OCI-LY7 (cell line): ENCODE measurements around the gene JPT2. TPM values are rescaled to one million over a fixed set of nuclear protein-coding genes. Genes with fewer than 3 reads are reported as not detected.

Source experiments
- BruUV-seq: library from RNA; stranded (reverse); fragments of 400-500 nt; replicated peaks from 2 replicates; lab custom pipeline; 2021; lab: Mats Ljungman, UMichigan
- CTCF ChIA-PET: fragments of 300-600 bp; sonication (Branson Sonifier 250); formaldehyde crosslinking; loops from one replicate; lab custom pipeline; 2022; ENCODE audit warnings: antibody characterized with exemption; ENCODE audit not compliant: unreplicated experiment; lab: Charles Lee
- POLR2A ChIA-PET: fragments of 300-600 bp; sonication (Branson Sonifier 250); formaldehyde crosslinking; loops from one replicate; lab custom pipeline; 2022; ENCODE audit warnings: antibody characterized with exemption; lab: Charles Lee
- DNase-seq: peaks from one replicate; pipeline ENCODE4 v3.0.0-alpha.2; 2015; ENCODE audit warnings: low spot score
- H2AFZ ChIP-seq: fragments of 200-600 bp; sonication (generic), shearing (Covaris generic); 2 replicates; pipeline ENCODE4 v1.6.1; 2014; ENCODE audit warnings: mild to moderate bottlenecking, antibody characterized with exemption, low read length, moderate library complexity
- H3K27ac ChIP-seq: fragments of 200-600 bp; sonication (generic); 2 replicates; pipeline ENCODE4 v1.5.1; 2014; ENCODE audit warnings: mixed run types, low read depth, mild to moderate bottlenecking, moderate library complexity, low read length, inconsistent platforms; ENCODE audit not compliant: poor library complexity, severe bottlenecking
- H3K36me3 ChIP-seq: fragments of 200-600 bp; sonication (generic); 2 replicates; pipeline ENCODE4 v1.6.1; 2014; ENCODE audit warnings: mild to moderate bottlenecking, antibody characterized with exemption, low read length, moderate library complexity, mixed read lengths; ENCODE audit not compliant: insufficient read depth
- H3K4me1 ChIP-seq: fragments of 200-600 bp; sonication (generic); 2 replicates; pipeline ENCODE4 v1.5.1; 2014; ENCODE audit warnings: mild to moderate bottlenecking, low read length; ENCODE audit not compliant: insufficient read depth, poor library complexity, severe bottlenecking
- H3K4me2 ChIP-seq: fragments of 200-600 bp; sonication (generic); 2 replicates; pipeline ENCODE4 v1.6.1; 2014; ENCODE audit warnings: mild to moderate bottlenecking, low read length
- H3K4me3 ChIP-seq: fragments of 200-600 bp; sonication (generic); 2 replicates; pipeline ENCODE4 v1.5.1; 2014; ENCODE audit warnings: mild to moderate bottlenecking, low read depth, low read length; ENCODE audit not compliant: poor library complexity, severe bottlenecking
- H3K79me2 ChIP-seq: fragments of 200-600 bp; sonication (generic); 2 replicates; pipeline ENCODE4 v1.6.1; 2016; ENCODE audit warnings: low read depth, mild to moderate bottlenecking, low read length, moderate library complexity, mixed read lengths; ENCODE audit not compliant: insufficient read depth
- H3K9me2 ChIP-seq: fragments of 200-600 bp; sonication (generic); 2 replicates; pipeline ENCODE4 v1.6.1; 2016; ENCODE audit warnings: mild to moderate bottlenecking, low read length, mixed read lengths; ENCODE audit not compliant: insufficient read depth
- H3K9me3 ChIP-seq: fragments of 200-600 bp; sonication (generic); 2 replicates; pipeline ENCODE4 v1.6.1; 2014; ENCODE audit warnings: mild to moderate bottlenecking, mixed run types, low read length, mixed read lengths
- H4K20me1 ChIP-seq: fragments of 200-600 bp; sonication (generic); 2 replicates; pipeline ENCODE4 v1.6.1; 2014; ENCODE audit warnings: mild to moderate bottlenecking, antibody characterized with exemption, low read length, moderate library complexity, mixed read lengths; ENCODE audit not compliant: insufficient read depth
- CTCF ChIP-seq: fragments of 200-600 bp; sonication (generic); conservative IDR thresholded peaks from 2 replicates; pipeline ENCODE4 v1.5.1; 2014; ENCODE audit warnings: mild to moderate bottlenecking, antibody characterized with exemption, low read length, moderate library complexity, mixed read lengths
- EZH2phosphoT487 ChIP-seq: fragments of 200-600 bp; sonication (generic); IDR thresholded peaks from 2 replicates; pipeline ENCODE4 v1.6.1; 2018; ENCODE audit warnings: low read depth, borderline replicate concordance, mild to moderate bottlenecking, mixed run types, antibody characterized with exemption, low read length, moderate library complexity, mixed read lengths
- intact Hi-C: fragments of 100-400 bp; cut with micrococcal nuclease; formaldehyde crosslinking; loops from one replicate; pipeline ENCODE4 v1.10.0; 2022; ENCODE audit not compliant: unreplicated experiment
- total RNA-seq, 2 experiments: library from RNA; depleted of rRNA in 1 of 2; stranded (reverse); fragments of >200 nt in 1 of 2; shearing (Covaris generic) in 1 of 2; gene quantifications; 2 replicates each; pipeline ENCODE4 v1.2.3, GENCODE V29; 2014 to 2022

Gene JPT2
- total RNA-seq, 2 experiments from 2014 or later = 67.4 to 75.2 TPM

DNA sequence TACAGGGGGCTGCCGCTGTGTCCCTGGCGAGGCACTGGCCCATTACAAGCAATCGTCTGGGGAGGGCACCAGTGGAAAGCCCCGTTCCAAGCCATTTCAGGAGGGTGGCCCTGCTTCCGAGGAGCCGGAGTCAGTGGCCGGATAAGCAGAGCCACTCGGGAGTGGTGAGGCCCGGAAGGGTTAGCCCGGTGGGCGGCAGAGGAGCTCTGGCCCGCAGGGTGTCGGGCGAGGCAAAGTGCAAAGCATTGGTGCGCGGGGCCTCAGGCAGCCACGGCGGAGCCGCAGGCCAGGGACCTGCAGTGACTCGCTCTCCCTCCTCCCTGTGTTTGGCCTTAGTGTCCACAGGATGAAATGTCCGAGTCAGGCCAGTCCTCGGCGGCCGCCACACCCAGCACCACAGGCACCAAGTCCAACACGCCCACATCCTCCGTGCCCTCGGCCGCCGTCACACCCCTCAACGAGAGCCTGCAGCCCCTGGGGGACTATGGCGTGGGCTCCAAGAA, 68.7 kb downstream of the JPT2 start:
- intact Hi-C loops = no loop called here
- Histone ChIP-seq H3K79me2 (no peaks in the 10 kb centered on the region), H3K36me3 (peaks cover 53% of the 10 kb centered on the region; the same call in 1 of the 2 replicates), H2AFZ (no peak overlapping the region), H3K4me2 (no peak overlapping the region), H4K20me1 (no peaks in the 10 kb centered on the region), H3K9me3 (no peaks in the 10 kb centered on the region), H3K4me3 (no peak overlapping the region), H3K27ac (no peak overlapping the region), H3K9me2 (no peaks in the 10 kb centered on the region), H3K4me1 (no peaks in the 10 kb centered on the region)
- BruUV-seq = no TSS peak
- TF ChIP-seq CTCF (no peak), EZH2phosphoT487 (no peak)
- POLR2A ChIA-PET = no interaction called here
- CTCF ChIA-PET = no interaction called here
- no peak for DNase-seq

- no peak for DNase-seq
- no peaks in the 10 kb centered on the region for H3K9me3 ChIP-seq
- H3K79me2 ChIP-seq = no peaks in the 10 kb centered on the region
- peaks cover 61% of the 10 kb centered on the region for H3K36me3 ChIP-seq
- POLR2A ChIA-PET = no interaction called here
- no peaks in the 10 kb centered on the region for H3K9me2 ChIP-seq
- BruUV-seq = no TSS peak
- H3K4me2 ChIP-seq = no peak overlapping the region
- no peak overlapping the region for H2AFZ ChIP-seq
- TF ChIP-seq EZH2phosphoT487 = no peak
- TF ChIP-seq CTCF = no peak
- intact Hi-C loops = no loop called here
- H3K27ac ChIP-seq = no peak overlapping the region
- H4K20me1 ChIP-seq = no peaks in the 10 kb centered on the region
- CTCF ChIA-PET = interaction anchor here (0.6 kb wide), 1 partner anchor 9 kb away, joined by 4 read pairs; no protein-coding TSS in a partner anchor
- H3K4me3 ChIP-seq = no peak overlapping the region
- no peaks in the 10 kb centered on the region for H3K4me1 ChIP-seq
Observed at GRCh38 chr16:1747934-1748333, 69.9 kb downstream of the JPT2 start.

DNA sequence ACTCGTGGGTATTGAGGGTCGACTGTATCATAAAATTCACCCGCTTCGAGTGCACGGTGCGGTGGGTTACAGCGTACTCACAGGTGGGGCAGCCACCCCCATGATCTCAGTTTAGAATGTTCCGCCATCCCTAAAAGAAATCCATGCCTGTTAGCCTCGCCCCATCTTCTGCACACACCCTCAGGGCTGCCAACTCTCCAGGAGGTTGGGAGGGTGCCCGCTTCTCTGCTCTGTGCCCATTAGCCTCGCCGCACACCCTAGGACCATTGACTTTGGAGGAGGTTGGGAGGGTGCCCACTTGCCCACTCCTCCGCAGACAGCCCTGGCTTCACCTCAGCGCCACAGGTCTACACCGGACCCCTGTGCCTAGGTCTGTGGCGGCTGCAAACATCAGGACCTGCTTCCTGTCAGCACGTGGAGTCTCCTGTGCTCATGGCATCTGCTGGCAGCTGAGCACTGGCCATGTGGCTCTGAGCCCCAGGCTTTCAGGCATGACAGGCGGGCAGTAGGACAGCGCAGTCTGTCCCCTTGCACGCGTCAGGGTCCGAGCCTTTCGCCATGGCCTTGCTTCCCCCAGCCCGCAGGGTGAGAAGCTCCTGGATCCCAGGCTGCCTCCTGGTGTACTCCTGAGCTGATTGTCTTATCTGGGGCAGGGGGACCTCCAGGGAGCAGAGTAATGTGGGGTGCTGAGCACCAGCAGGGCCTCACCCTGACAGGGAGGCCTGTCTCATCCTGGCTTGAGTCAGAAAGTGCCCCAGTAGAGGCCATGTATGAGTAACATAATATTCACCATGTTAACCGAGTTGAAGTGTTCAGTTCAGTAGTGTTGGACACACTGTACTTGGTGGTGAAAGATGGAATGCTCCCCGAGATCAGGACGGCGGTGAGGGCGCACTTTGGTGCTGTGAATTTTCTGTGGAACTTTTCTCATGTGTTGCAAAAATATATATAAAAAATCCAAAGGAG, 71.4 kb downstream of the JPT2 start:
- POLR2A ChIA-PET = no interaction called here
- no peak overlapping the region for H2AFZ ChIP-seq
- no peaks in the 10 kb centered on the region for H3K9me3 ChIP-seq
- H3K4me1 ChIP-seq = no peaks in the 10 kb centered on the region
- DNase-seq = no peak
- TF ChIP-seq EZH2phosphoT487 = no peak
- no peak for TF ChIP-seq CTCF
- H3K79me2 ChIP-seq = no peaks in the 10 kb centered on the region
- H3K36me3 ChIP-seq = peaks cover 58% of the 10 kb centered on the region
- no TSS peak for BruUV-seq
- no peak overlapping the region for H3K27ac ChIP-seq
- no peak overlapping the region for H3K4me2 ChIP-seq
- H4K20me1 ChIP-seq = no peaks in the 10 kb centered on the region
- no peak overlapping the region for H3K4me3 ChIP-seq
- intact Hi-C loops = no loop called here
- H3K9me2 ChIP-seq = no peaks in the 10 kb centered on the region
- CTCF ChIA-PET = no interaction called here
